Measurements from ENCODE around the gene WDR27.

Gene WDR27

GRCh38 chr6:169677096-169677495, 24.7 kb downstream of the WDR27 start:
- H3K4me3 ChIP-seq (ENCODE audit: low read depth, low read length): no peak overlapping the region
- DNase-seq (ENCODE audit: low read depth): no peak
- no peak for TF ChIP-seq CTCF (conservative IDR thresholded peaks at IDR 0.05; ENCODE audit: low read depth, low read length)

- TF ChIP-seq CTCF (conservative IDR thresholded peaks at IDR 0.05; ENCODE audit: low read depth, low read length): no peak
- DNase-seq (ENCODE audit: low read depth): no peak
- no peak overlapping the region for H3K4me3 ChIP-seq (ENCODE audit: low read depth, low read length)
These were observed 26.8 kb downstream of the WDR27 start for GRCh38 chr6:169675011-169675410.

- no peak for TF ChIP-seq CTCF (conservative IDR thresholded peaks at IDR 0.05; ENCODE audit: low read depth, low read length)
- no peak overlapping the region for H3K4me3 ChIP-seq (ENCODE audit: low read depth, low read length)
- DNase-seq (ENCODE audit: low read depth): no peak
These were observed 30.3 kb downstream of the WDR27 start for GRCh38 chr6:169671563-169671962.

GRCh38 chr6:169669889-169670288, 31.9 kb downstream of the WDR27 start:
- peak; percentile 54 for DNase-seq (ENCODE audit: low read depth)
- TF ChIP-seq CTCF (conservative IDR thresholded peaks at IDR 0.05; ENCODE audit: low read depth, low read length): no peak

GRCh38 chr6:169669147-169669546, 32.7 kb downstream of the WDR27 start:
- DNase-seq (ENCODE audit: low read depth): no peak

More at GRCh38 chr6:169669889-169670288, 31.9 kb downstream of the WDR27 start:
- H3K4me3 ChIP-seq (ENCODE audit: low read depth, low read length): no peak overlapping the region

GRCh38 chr6:169668203-169668847, 33.5 kb downstream of the WDR27 start:
- DNase-seq (ENCODE audit: low read depth): no peak
- H3K4me3 ChIP-seq (ENCODE audit: low read depth, low read length): no peak overlapping the region
- TF ChIP-seq CTCF (conservative IDR thresholded peaks at IDR 0.05; ENCODE audit: low read depth, low read length): no peak

More at GRCh38 chr6:169669147-169669546, 32.7 kb downstream of the WDR27 start:
- no peak for TF ChIP-seq CTCF (conservative IDR thresholded peaks at IDR 0.05; ENCODE audit: low read depth, low read length)
- H3K4me3 ChIP-seq (ENCODE audit: low read depth, low read length): no peak overlapping the region

- no peak for TF ChIP-seq CTCF (conservative IDR thresholded peaks at IDR 0.05; ENCODE audit: low read depth, low read length)
- no peak for DNase-seq (ENCODE audit: low read depth)
These were observed 34.1 kb downstream of the WDR27 start for GRCh38 chr6:169667716-169668115.

More at GRCh38 chr6:169667716-169668115, 34.1 kb downstream of the WDR27 start:
- H3K4me3 ChIP-seq (ENCODE audit: low read depth, low read length): no peak overlapping the region
